HCT116 (cell line): ENCODE data around the gene ANKRD7. TPM values are rescaled to one million over a fixed set of nuclear protein-coding genes. Genes with fewer than 3 reads are reported as not detected.

Experiments used
- ATAC-seq: fragments of 200-7000 bp; cut with Tn5 transposase; 2 replicates; pipeline ENCODE4 v1.9.1; 2020; ENCODE audit warnings: mild to moderate bottlenecking, moderate library complexity
- BruUV-seq: library from RNA; stranded (reverse); fragments of 400-500 nt; replicated peaks from 2 replicates; lab custom pipeline; 2021; lab: Mats Ljungman, UMichigan
- CTCF ChIA-PET: fragments of 300-600 bp; sonication (Branson Sonifier 250); formaldehyde crosslinking; loops from one replicate; lab custom pipeline; 2021; ENCODE audit warnings: antibody characterized with exemption; lab: Charles Lee
- POLR2A ChIA-PET: fragments of 300-600, 350-600 bp; sonication (Branson Sonifier 250); formaldehyde crosslinking; loops from one replicate; lab custom pipeline; 2021; ENCODE audit warnings: antibody characterized with exemption; lab: Charles Lee
- RAD21 ChIA-PET, 2 experiments: fragments of 300-600 bp; sonication (Branson Sonifier 250); formaldehyde crosslinking; loops; one replicate each; lab custom pipeline; 2023; ENCODE audit warnings: low total read pairs in 2 of 2; ENCODE audit not compliant: uncharacterized antibody in 2 of 2, unreplicated experiment in 2 of 2, low non-redundant PET in 1 of 2; lab: Charles Lee
- DNase-seq: peaks from one replicate; pipeline ENCODE4 v3.0.0-alpha.2; 2010; ENCODE audit warnings: low read depth, low spot score
- H2AFZ ChIP-seq: fragments of 200-600 bp; shearing (Covaris generic), sonication (generic); 2 replicates; pipeline ENCODE4 v1.6.1; 2017; ENCODE audit warnings: low read depth, mixed run types, mixed read lengths, antibody characterized with exemption, low read length; ENCODE audit not compliant: poor library complexity, severe bottlenecking
- H3K27ac ChIP-seq: 2 replicates; pipeline ENCODE4 v1.5.1; 2012; ENCODE audit warnings: low read depth, low read length
- H3K27me3 ChIP-seq: fragments of 200-600 bp; sonication (generic); 2 replicates; pipeline ENCODE4 v1.6.1; 2016; ENCODE audit warnings: mixed run types, low read length, mixed read lengths; ENCODE audit not compliant: insufficient read depth
- H3K36me3 ChIP-seq, 2 experiments: fragments of 200-500 bp in 1 of 2; fragments of 200-600 bp in 1 of 2; sonication (Bioruptor generic) in 1 of 2; sonication (generic) in 1 of 2; 2 replicates each; pipeline versions ENCODE4 v1.5.1 to v1.6.1; 2014 to 2016; ENCODE audit warnings: low read length in 2 of 2, inconsistent platforms in 1 of 2, mixed read lengths in 1 of 2, mixed run types in 1 of 2; ENCODE audit not compliant: insufficient read depth in 2 of 2, control insufficient read depth in 1 of 2
- H3K4me1 ChIP-seq, 2 experiments: fragments of 200-600 bp in 1 of 2; sonication (generic) in 1 of 2; 2 replicates each; pipeline versions ENCODE4 v1.5.1 to v1.6.1; 2012 to 2017; ENCODE audit warnings: low read length in 2 of 2, inconsistent platforms in 1 of 2, mild to moderate bottlenecking in 1 of 2, mixed read lengths in 1 of 2, mixed run types in 1 of 2, moderate library complexity in 1 of 2; ENCODE audit not compliant: insufficient read depth in 2 of 2, control insufficient read depth in 1 of 2
- H3K4me2 ChIP-seq: fragments of 200-600 bp; sonication (generic); 2 replicates; pipeline ENCODE4 v1.6.1; 2017; ENCODE audit warnings: mixed run types, low read length, mixed read lengths
- H3K4me3 ChIP-seq, 2 experiments: fragments of 200-600 bp in 1 of 2; sonication (generic) in 1 of 2; replicated peaks in 1 of 2; 2 replicates each; pipeline ENCODE4 v1.5.1; 2011 to 2016; ENCODE audit warnings: low read length in 2 of 2, control low read depth in 1 of 2, low read depth in 1 of 2, mild to moderate bottlenecking in 1 of 2, mixed read lengths in 1 of 2, mixed run types in 1 of 2
- H3K79me2 ChIP-seq: fragments of 200-600 bp; sonication (generic); 2 replicates; pipeline ENCODE4 v1.6.1; 2017; ENCODE audit warnings: mild to moderate bottlenecking, mixed run types, low read length, moderate library complexity, mixed read lengths; ENCODE audit not compliant: insufficient read depth
- H3K9ac ChIP-seq: fragments of 200-600 bp; sonication (generic); 2 replicates; pipeline ENCODE4 v1.6.1; 2016; ENCODE audit warnings: low read length, mixed read lengths
- H3K9me2 ChIP-seq: fragments of 200-600 bp; sonication (generic), shearing (Covaris generic); 2 replicates; pipeline ENCODE4 v1.6.1; 2017; ENCODE audit warnings: mixed run types, mild to moderate bottlenecking, moderate library complexity; ENCODE audit not compliant: insufficient read depth
- H3K9me3 ChIP-seq, 2 experiments: fragments of 200-500 bp in 1 of 2; fragments of 200-600 bp in 1 of 2; sonication (Bioruptor generic) in 1 of 2; sonication (generic) in 1 of 2; 2 replicates each; pipeline ENCODE4 v1.6.1; 2014 to 2017; ENCODE audit warnings: low read length in 2 of 2, mixed read lengths in 2 of 2, inconsistent platforms in 1 of 2, low read depth in 1 of 2, mild to moderate bottlenecking in 1 of 2, mixed run types in 1 of 2, moderate library complexity in 1 of 2; ENCODE audit not compliant: control insufficient read depth in 1 of 2, insufficient read depth in 1 of 2
- H4K20me1 ChIP-seq: fragments of 200-600 bp; sonication (generic), shearing (Covaris generic); 2 replicates; pipeline ENCODE4 v1.6.1; 2017; ENCODE audit warnings: mixed run types, mild to moderate bottlenecking, moderate library complexity; ENCODE audit not compliant: insufficient read depth
- ATF3 ChIP-seq: IDR thresholded peaks from 2 replicates; pipeline ENCODE4 v1.6.1; 2012
- CBX3 ChIP-seq: IDR thresholded peaks from 2 replicates; pipeline ENCODE4 v1.6.1; 2012; ENCODE audit warnings: low read depth
- CEBPB ChIP-seq: IDR thresholded peaks from 2 replicates; pipeline ENCODE4 v1.6.1; 2012; ENCODE audit warnings: low read depth
- CTCF ChIP-seq, 3 experiments: fragments of 200-600 bp in 1 of 3; sonication (generic) in 1 of 3; IDR thresholded peaks in 2 of 3; conservative IDR thresholded peaks in 1 of 3; 2 replicates each; pipeline ENCODE4 v1.5.1; 2012 to 2017; ENCODE audit warnings: low read depth in 2 of 3, low read length in 2 of 3, antibody characterized with exemption in 1 of 3, borderline replicate concordance in 1 of 3, control low read depth in 1 of 3, mild to moderate bottlenecking in 1 of 3, mixed read lengths in 1 of 3, mixed run types in 1 of 3, moderate library complexity in 1 of 3; ENCODE audit not compliant: insufficient read depth in 1 of 3
- EGR1 ChIP-seq: IDR thresholded peaks from 2 replicates; pipeline ENCODE4 v1.6.1; 2012; ENCODE audit warnings: low read depth
- ELF1 ChIP-seq: IDR thresholded peaks from 2 replicates; pipeline ENCODE4 v1.6.1; 2012; ENCODE audit warnings: low read depth, borderline replicate concordance
- EZH2phosphoT487 ChIP-seq: fragments of 200-600 bp; IDR thresholded peaks from 2 replicates; pipeline ENCODE4 v1.6.1; 2018; ENCODE audit warnings: antibody characterized with exemption, borderline replicate concordance
- FOSL1 ChIP-seq: IDR thresholded peaks from 2 replicates; pipeline ENCODE4 v1.6.1; 2012; ENCODE audit warnings: low read depth
- MAX ChIP-seq: IDR thresholded peaks from 2 replicates; pipeline ENCODE4 v1.6.1; 2012
- POLR2A ChIP-seq: IDR thresholded peaks from 2 replicates; pipeline ENCODE4 v1.7.0; 2011; ENCODE audit warnings: borderline replicate concordance; ENCODE audit not compliant: insufficient read depth, insufficient read length; ENCODE audit errors: extremely low read depth
- POLR2AphosphoS5 ChIP-seq: IDR thresholded peaks from 2 replicates; pipeline ENCODE4 v1.6.1; 2011; ENCODE audit warnings: mild to moderate bottlenecking, low read depth, low read length, moderate library complexity
- RAD21 ChIP-seq: IDR thresholded peaks from 2 replicates; pipeline ENCODE4 v1.6.1; 2012; ENCODE audit warnings: low read depth, mild to moderate bottlenecking
- SIN3A ChIP-seq: IDR thresholded peaks from 2 replicates; pipeline ENCODE4 v1.6.1; 2012; ENCODE audit warnings: low read depth
- SRF ChIP-seq: IDR thresholded peaks from 2 replicates; pipeline ENCODE4 v1.6.1; 2012; ENCODE audit warnings: low read depth
- TCF7L2 ChIP-seq: IDR thresholded peaks from 2 replicates; pipeline ENCODE4 v1.7.0; 2011; ENCODE audit warnings: borderline replicate concordance, inconsistent platforms; ENCODE audit not compliant: insufficient read depth, insufficient read length; ENCODE audit errors: extremely low read depth
- ZBTB33 ChIP-seq: IDR thresholded peaks from 2 replicates; pipeline ENCODE4 v1.6.1; 2011; ENCODE audit warnings: mild to moderate bottlenecking, low read length, moderate library complexity; ENCODE audit not compliant: insufficient replicate concordance; ENCODE audit errors: extremely low read depth
- ZFX ChIP-seq: fragments of 450-650 bp; IDR thresholded peaks from 2 replicates; pipeline ENCODE4 v1.6.1; 2017
- ZNF274 ChIP-seq: fragments of 200-500 bp; sonication (Bioruptor generic); IDR thresholded peaks from 2 replicates; pipeline ENCODE4 v1.6.1; 2014; ENCODE audit warnings: mild to moderate bottlenecking, low read depth, low read length, inconsistent platforms
- intact Hi-C: fragments of 100-400 bp; cut with micrococcal nuclease; formaldehyde crosslinking; loops from 2 replicates; pipeline ENCODE4 v1.10.0; 2022
- total RNA-seq: library from RNA; stranded (reverse); gene quantifications from one replicate; pipeline ENCODE4 v1.2.1, GENCODE V29; 2021; ENCODE audit not compliant: unreplicated experiment

The ANKRD7 gene
- total RNA-seq, 1 experiment from 2014 or later = not detected

- no peak for ATAC-seq
- CTCF ChIA-PET = no interaction called here
- BruUV-seq = no TSS peak
These were observed 60.9 kb downstream of the ANKRD7 start for GRCh38 chr7:118285358-118285757.

More at GRCh38 chr7:118285358-118285757, 60.9 kb downstream of the ANKRD7 start:
- intact Hi-C loops = no loop called here
- no peaks in the 10 kb centered on the region for H3K36me3 ChIP-seq
- TF ChIP-seq SIN3A (no peak), MAX (no peak), RAD21 (no peak), TCF7L2 (no peak), POLR2A (no peak), ZFX (no peak), EGR1 (no peak), ZBTB33 (no peak), SRF (no peak), ELF1 (no peak), ATF3 (no peak), POLR2AphosphoS5 (no peak), EZH2phosphoT487 (no peak), FOSL1 (no peak), CEBPB (no peak), CBX3 (no peak), CTCF (IDR thresholded peaks at IDR 0.05 in 2 of 3, conservative IDR thresholded peaks at IDR 0.05 in 1 of 3; ENCODE audit: borderline replicate concordance in 1 of 3, insufficient read depth in 1 of 3, low read depth in 2 of 3, low read length in 2 of 3) (no peak), ZNF274 (no peak)
- H3K4me3 ChIP-seq = no peak overlapping the region
- no peak overlapping the region for H3K9ac ChIP-seq
- H3K27me3 ChIP-seq = no peaks in the 10 kb centered on the region
- no peak overlapping the region for H3K27ac ChIP-seq
- H3K4me1 ChIP-seq = no peaks in the 10 kb centered on the region
- ChIA-PET POLR2A (no interaction called here), RAD21 (no interaction called here)
- DNase-seq = no peak
- no peaks in the 10 kb centered on the region for H3K79me2 ChIP-seq
- no peak overlapping the region for H3K4me2 ChIP-seq
- H3K9me3 ChIP-seq = no peaks in the 10 kb centered on the region
- no peak overlapping the region for H2AFZ ChIP-seq
- no peaks in the 10 kb centered on the region for H4K20me1 ChIP-seq
- no peaks in the 10 kb centered on the region for H3K9me2 ChIP-seq
